Neural crest cell (in vitro differentiated cells): Measurements from ENCODE around the gene NIPSNAP2. TPM values are rescaled to one million over a fixed set of nuclear protein-coding genes. Genes with fewer than 3 reads are reported as not detected.
"Not testable (repeated sequence)": the region's sequence is repeated elsewhere in the genome, so short reads cannot be mapped to it uniquely, and the experiment has no call there.

Source experiments
- DNase-seq: peaks from one replicate; pipeline ENCODE4 v3.0.0; 2021; ENCODE audit warnings: low read depth, mixed read lengths, low spot score
- H3K27ac Mint-ChIP-seq: one replicate; pipeline ENCODE4 v1.8.0; 2021; ENCODE audit warnings: mild to moderate bottlenecking, mixed read lengths; ENCODE audit not compliant: unreplicated experiment
- H3K27me3 Mint-ChIP-seq: 2 replicates; pipeline ENCODE4 v1.8.0; 2021; ENCODE audit warnings: low read depth, mild to moderate bottlenecking, mixed read lengths
- H3K36me3 Mint-ChIP-seq: 2 replicates; pipeline ENCODE4 v1.8.0; 2021; ENCODE audit warnings: low read depth, mild to moderate bottlenecking, mixed read lengths
- H3K4me1 Mint-ChIP-seq: 2 replicates; pipeline ENCODE4 v1.8.0; 2021; ENCODE audit warnings: mixed read lengths
- H3K4me3 Mint-ChIP-seq: one replicate; pipeline ENCODE4 v1.8.0; 2021; ENCODE audit warnings: mild to moderate bottlenecking, mixed read lengths
- H3K9me3 Mint-ChIP-seq: 2 replicates; pipeline ENCODE4 v1.8.0; 2021; ENCODE audit warnings: mixed read lengths
- total RNA-seq: library from RNA; stranded (reverse); gene quantifications from 2 replicates; pipeline ENCODE4 v1.2.1, GENCODE V29; 2021
- TF ChIP-seq, protein P1 (sequence below): fragments of 200-600 bp; sonication (generic); conservative IDR thresholded peaks from 2 replicates; pipeline ENCODE4 v1.5.0; 2021; ENCODE audit warnings: antibody characterized with exemption, mild to moderate bottlenecking

The NIPSNAP2 gene
- total RNA-seq, 1 donor from 2014 or later: 51.2 TPM

DNA sequence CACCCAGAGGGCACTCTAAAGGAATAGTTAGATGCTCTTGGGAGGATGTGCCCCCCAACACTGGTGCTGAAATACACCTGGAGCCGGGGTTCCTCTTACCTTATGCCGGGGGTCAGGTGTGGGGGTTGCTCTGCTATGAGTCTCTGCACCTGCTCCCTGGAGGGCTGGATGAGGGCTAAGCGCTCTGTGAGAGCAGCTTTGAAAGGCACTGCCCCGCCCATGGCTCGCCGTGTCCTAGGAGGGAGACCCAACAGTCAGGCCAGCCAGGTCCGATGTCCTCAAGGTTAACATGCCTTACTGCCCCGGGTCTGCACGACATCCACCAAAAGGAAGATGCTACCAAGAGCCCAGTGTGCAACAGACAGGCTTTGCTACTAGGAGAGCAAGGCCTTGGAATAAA is 55.1 kb downstream of the NIPSNAP2 start:
- H3K27ac Mint-ChIP-seq: no peak overlapping the region
- TF ChIP-seq, protein P1, sequence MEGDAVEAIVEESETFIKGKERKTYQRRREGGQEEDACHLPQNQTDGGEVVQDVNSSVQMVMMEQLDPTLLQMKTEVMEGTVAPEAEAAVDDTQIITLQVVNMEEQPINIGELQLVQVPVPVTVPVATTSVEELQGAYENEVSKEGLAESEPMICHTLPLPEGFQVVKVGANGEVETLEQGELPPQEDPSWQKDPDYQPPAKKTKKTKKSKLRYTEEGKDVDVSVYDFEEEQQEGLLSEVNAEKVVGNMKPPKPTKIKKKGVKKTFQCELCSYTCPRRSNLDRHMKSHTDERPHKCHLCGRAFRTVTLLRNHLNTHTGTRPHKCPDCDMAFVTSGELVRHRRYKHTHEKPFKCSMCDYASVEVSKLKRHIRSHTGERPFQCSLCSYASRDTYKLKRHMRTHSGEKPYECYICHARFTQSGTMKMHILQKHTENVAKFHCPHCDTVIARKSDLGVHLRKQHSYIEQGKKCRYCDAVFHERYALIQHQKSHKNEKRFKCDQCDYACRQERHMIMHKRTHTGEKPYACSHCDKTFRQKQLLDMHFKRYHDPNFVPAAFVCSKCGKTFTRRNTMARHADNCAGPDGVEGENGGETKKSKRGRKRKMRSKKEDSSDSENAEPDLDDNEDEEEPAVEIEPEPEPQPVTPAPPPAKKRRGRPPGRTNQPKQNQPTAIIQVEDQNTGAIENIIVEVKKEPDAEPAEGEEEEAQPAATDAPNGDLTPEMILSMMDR: no peak
- no peak overlapping the region for H3K4me3 Mint-ChIP-seq
- no peaks in the 10 kb centered on the region for H3K36me3 Mint-ChIP-seq
- no peaks in the 10 kb centered on the region for H3K9me3 Mint-ChIP-seq
- no peak for DNase-seq
- no peaks in the 10 kb centered on the region for H3K4me1 Mint-ChIP-seq
- no peaks in the 10 kb centered on the region for H3K27me3 Mint-ChIP-seq

DNA sequence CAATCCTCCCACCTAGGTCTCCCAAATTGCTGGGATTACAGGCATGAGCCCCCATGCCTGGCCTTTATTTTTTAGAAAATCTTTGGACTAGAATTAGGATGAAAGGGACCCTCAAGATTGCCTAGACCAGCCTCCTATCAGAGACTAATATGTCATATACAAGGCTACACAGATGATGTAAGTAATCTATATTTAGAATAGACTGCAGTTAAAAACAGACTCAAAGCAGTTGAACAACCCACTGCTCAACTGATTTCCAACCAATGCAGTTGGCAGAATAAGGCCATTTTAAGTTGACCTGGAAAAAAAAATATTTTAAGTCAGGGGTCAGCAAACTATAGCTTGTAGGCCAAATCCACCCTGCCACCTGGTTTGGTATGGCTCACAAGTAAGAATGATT is 59.1 kb downstream of the NIPSNAP2 start:
- DNase-seq: no peak
- H3K9me3 Mint-ChIP-seq: no peaks in the 10 kb centered on the region
- no peak overlapping the region for H3K27ac Mint-ChIP-seq
- TF ChIP-seq, protein P1: no peak
- no peaks in the 10 kb centered on the region for H3K27me3 Mint-ChIP-seq
- no peak overlapping the region for H3K4me3 Mint-ChIP-seq
- H3K4me1 Mint-ChIP-seq: no peaks in the 10 kb centered on the region
- H3K36me3 Mint-ChIP-seq: peaks cover 7% of the 10 kb centered on the region

DNA sequence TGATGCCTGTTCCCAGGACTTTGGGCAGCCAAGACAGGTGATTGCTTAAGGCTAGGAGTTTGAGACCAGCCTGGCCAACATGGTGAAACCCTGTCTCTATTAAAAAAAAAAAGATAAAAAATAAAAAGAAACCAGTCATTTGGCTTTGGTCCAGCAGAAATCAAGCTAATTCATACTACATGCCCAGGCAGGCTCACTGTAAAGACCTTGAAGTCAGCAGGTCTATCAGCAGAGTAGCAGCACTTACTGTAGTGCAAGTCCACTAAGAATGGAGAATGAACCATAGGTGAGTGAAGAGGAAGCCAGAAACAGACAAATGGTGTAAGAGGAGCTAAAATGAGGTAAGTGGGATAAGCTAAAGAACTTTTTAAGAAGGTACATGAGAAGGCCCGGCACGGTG is 62.2 kb downstream of the NIPSNAP2 start:
- Mint-ChIP-seq H3K4me1 (no peaks in the 10 kb centered on the region), H3K27me3 (no peaks in the 10 kb centered on the region), H3K9me3 (no peaks in the 10 kb centered on the region), H3K27ac (no peak overlapping the region), H3K36me3 (peaks cover 13% of the 10 kb centered on the region), H3K4me3 (no peak overlapping the region)
- TF ChIP-seq, protein P1: no peak
- no peak for DNase-seq

DNA sequence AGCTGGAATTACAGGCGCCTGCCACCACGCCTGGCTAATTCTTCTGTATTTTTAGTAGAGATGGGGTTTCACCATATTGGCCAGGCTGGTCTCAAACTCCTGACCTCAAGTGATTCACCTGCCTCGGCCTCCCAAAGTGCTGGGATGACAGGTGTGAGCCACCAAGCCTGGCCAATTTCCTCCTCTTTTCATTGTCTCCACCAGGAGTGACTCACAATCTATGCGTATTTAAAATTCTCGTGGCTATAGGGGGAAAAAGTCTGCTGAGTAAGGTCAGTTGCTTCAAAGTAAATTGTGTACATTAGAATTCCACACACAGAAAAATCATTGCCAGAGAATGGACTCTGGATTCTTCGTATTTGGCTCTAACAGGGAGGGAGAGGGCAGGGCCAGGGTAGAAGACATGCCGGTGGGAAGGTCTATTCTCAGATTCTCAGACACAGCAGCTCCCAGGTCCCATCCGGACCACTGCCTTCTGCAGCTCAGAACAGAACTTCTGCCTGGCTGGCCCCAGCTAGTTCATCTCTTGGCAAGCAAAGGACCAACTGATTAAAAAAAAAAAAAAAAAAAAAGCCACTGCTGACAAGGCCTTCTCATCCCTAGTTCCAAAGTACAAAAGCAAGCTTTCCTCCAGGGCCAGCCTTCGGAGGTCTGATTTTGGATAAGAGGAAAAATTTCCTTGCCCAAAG is 64.7 kb downstream of the NIPSNAP2 start:
- no peak for DNase-seq
- TF ChIP-seq, protein P1: no peak
- H3K27ac Mint-ChIP-seq: no peak overlapping the region
- H3K36me3 Mint-ChIP-seq: peaks cover 17% of the 10 kb centered on the region
- no peak overlapping the region for H3K4me3 Mint-ChIP-seq
- no peaks in the 10 kb centered on the region for H3K27me3 Mint-ChIP-seq
- H3K9me3 Mint-ChIP-seq: no peaks in the 10 kb centered on the region
- peaks cover 11% of the 10 kb centered on the region for H3K4me1 Mint-ChIP-seq

DNA sequence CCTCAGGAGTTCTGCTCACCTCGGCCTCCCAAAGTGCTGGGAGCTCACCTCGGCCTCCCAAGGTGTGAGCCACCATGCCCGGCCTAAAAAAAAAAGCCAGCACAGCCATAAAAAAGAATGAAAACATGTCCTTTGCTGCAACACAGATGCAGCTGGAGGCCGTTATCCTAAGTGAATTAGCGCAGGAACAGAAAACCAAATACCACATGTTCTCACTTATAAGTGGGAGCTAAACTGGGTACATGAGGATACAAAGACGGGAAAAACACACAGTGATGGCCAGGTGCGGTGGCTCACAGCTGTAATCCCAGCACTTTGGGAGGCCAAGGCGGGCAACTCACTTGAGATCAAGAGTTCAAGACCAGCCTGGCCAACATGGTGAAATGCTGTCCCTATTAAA is 66.0 kb downstream of the NIPSNAP2 start:
- H3K27me3 Mint-ChIP-seq: no peaks in the 10 kb centered on the region
- no peak overlapping the region for H3K4me3 Mint-ChIP-seq
- H3K27ac Mint-ChIP-seq: no peak overlapping the region
- H3K4me1 Mint-ChIP-seq: peaks cover 11% of the 10 kb centered on the region
- H3K9me3 Mint-ChIP-seq: no peaks in the 10 kb centered on the region
- TF ChIP-seq, protein P1: no peak
- H3K36me3 Mint-ChIP-seq: peaks cover 13% of the 10 kb centered on the region
- DNase-seq: no peak

DNA sequence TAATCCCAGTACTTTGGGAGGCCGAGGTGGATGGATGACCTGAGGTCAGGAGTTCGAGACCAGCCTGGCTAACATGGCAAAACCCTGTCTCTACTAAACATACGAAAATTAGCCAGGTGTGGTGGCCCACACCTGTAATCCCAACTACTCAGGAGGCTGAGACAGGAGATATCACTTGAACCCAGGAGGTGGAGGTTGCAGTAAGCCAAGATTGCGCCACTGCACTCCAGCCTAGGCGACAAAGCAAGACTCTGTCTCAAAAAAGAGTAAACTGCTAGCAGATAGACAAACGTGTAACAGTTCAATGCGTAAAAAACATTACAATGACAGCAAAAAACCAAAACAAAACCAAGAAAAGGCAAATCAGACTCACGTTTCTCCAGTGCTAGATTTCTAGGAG is 67.2 kb downstream of the NIPSNAP2 start:
- not testable (repeated sequence) for DNase-seq, H3K9me3 Mint-ChIP-seq, H3K27ac Mint-ChIP-seq, H3K36me3 Mint-ChIP-seq, H3K27me3 Mint-ChIP-seq
- Mint-ChIP-seq H3K4me1 (peaks cover 11% of the 10 kb centered on the region), H3K4me3 (peak overlapping the region; percentile 81)

DNA sequence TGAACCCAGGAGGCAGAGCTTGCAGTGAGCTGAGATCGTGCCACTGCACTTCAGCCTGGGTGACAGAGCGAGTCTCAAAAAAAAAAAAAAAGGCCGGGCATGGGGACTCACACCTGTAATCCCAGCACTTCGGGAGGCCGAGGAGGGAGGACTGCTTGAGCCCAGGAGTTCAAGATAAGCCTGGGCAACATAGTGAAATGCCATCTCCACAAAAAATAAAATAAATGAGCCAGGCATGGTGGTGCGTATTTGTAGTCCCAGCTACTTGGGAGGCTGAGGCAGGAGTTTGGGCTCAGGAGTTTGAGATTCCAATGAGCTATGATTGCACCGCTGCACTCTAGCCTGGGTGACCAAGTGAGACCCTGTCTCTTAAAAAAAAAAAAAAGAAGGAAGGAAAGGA is 68.2 kb downstream of the NIPSNAP2 start:
- not testable (repeated sequence) for H3K36me3 Mint-ChIP-seq, H3K27me3 Mint-ChIP-seq, H3K9me3 Mint-ChIP-seq, H3K27ac Mint-ChIP-seq, DNase-seq
- Mint-ChIP-seq H3K4me1 (peaks cover 11% of the 10 kb centered on the region), H3K4me3 (peak overlapping the region; percentile 81)
